ENCODE results near the gene STON1.
A peak's percentile ranks its signal among the peaks of the same experiment; 100 is the strongest.
"Not testable (repeated sequence)": the region's sequence is repeated elsewhere in the genome, so short reads cannot be mapped to it uniquely, and the experiment has no call there.

STON1 gene

DNA sequence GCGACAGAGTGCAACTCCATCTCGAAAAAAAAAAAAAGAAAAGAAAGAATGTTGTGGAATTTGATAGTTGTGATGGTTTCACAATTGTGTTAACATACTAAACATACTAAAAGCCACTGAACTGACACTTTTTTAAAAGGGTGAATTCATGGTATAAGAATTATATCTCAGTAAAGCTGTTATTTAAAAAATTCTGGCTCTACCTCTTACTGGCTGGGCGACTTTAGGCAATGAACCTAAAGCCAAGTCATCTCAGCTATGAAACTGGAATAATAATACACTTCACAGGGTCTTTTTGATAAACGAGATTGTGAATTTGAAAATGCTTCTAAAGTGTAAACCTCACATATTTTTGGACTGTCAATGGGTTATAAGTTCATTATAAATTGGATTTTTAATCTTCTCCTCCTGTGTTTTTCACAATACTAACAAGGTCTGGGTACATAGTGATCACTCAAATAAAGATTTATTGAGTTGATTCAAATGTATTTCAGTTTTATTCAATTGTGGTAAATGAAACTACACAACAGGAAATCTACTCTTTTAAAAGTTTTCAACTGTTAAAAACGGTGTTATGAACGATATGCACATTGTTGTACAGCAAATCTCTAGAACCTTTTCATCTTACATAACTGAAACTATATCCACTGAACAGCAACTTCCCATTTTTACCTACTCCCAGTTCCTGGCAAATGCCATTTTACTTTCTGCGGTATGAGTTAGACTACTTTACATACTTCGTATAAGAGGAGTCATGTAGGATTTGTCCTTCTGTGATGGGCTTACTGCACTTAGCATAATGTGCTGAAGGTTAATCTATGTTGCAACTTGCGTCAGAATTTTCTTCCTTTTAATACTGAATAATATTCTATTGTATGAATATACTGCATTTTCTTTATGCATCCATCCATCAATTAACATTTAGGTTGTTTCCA lies 44.7 kb downstream of the STON1 start:
- no peak for DNase-seq (ENCODE audit: low spot score)

DNA sequence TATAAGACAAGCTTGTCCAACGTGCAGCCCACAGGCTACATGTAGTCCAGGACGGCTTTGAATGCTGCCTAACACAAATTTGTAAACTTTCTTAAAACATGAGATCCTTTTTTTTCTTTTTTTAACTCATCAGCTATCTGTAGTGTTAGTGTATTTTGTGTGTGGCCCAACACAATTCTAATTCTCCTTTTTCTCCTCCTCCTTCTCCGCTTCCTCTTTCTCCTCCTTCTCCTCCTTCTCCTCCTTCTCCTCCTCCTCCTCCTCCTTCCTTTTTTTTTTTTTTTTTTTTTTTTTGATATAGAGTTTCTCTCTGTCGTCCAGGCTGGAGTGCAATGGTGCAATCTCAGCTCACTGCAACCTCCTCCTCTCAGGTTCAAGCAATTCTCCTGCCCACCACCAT lies 48.4 kb downstream of the STON1 start:
- DNase-seq (ENCODE audit: low spot score) = no peak

DNA sequence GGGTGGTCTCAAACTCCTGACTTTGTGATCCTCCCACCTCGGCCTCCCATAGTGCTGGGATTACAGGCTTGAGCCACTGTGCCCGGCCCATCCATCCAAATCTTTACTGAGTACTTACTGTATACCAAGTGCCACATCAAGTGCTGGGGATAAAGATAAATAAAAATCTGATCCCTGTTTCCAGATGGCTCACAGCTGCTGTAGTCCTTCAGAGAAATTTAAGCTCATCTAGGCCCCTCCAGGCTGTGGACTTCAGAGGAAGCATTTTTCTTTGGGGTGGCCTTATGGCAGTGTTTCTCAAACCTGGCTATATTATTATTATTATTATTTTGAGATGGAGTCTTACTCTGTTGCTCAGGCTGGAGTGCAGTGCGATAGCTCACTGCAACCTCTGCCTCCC lies 54.0 kb downstream of the STON1 start:
- no peak for DNase-seq (ENCODE audit: low spot score)

- no peak for DNase-seq (ENCODE audit: low spot score)
Observed at GRCh38 chr2:48584551-48584950, 54.6 kb downstream of the STON1 start.

GRCh38 chr2:48586433-48586832 lies 56.5 kb downstream of the STON1 start:
- no peak for DNase-seq (ENCODE audit: low spot score)

DNA sequence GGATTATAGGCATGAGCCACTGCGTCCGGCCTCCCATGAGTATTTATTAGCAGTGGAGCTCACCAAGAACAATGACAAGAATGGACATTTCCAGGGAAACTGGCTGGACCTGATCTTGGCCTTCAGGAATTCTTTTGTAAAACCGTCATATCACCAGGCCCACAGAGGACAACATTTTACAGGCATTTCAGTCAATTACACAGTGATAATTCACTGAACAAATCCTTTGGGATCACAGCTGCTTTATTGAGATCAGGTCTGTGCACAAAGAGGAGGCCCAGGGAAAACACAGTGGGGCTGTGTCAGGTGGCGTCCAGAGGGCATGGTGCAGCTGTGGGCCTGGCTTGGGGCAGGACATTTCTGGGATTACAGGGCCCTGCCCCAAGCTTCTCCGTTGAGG lies 57.6 kb downstream of the STON1 start:
- no peak for DNase-seq (ENCODE audit: low spot score)

DNA sequence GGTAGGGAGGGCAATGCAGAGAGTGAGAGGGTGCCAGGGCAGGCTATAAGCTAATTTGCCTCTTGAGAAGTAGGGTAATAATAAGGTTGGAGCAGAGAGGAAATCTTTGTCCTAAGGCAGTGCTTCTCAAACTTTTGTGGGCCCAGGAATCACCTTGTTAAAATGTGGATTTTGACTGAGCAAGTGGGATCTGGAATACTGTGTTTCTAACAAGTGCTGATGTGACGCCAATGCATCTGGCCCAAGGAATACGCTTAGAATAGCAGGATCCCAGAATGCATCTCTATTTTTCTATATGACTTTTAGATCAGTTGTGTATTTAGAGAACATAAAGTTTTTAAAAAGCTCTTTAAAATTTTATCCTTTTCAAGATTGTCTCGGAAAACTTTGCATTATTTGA lies 58.0 kb downstream of the STON1 start:
- no peak for DNase-seq (ENCODE audit: low spot score)

DNA sequence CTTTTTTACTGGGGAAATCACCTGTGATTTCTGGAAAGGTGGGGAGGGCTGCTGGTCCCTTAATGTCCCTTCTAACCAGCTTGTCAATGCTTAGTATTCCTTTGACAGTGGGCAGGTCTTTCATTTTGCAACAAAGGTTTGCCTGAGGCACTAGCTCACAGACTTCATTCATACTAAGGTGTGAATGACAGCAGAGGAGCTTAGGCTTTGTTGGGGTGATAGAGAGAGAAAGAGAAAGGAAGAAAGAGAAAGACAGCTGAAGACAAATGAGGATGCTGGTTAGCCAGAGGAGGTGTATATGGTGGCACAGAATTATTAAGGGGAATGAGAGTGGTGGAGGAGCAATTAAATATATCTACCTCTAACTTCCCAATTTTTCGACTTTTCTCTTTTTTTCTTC lies 58.8 kb downstream of the STON1 start:
- no peak for DNase-seq (ENCODE audit: low spot score)

DNA sequence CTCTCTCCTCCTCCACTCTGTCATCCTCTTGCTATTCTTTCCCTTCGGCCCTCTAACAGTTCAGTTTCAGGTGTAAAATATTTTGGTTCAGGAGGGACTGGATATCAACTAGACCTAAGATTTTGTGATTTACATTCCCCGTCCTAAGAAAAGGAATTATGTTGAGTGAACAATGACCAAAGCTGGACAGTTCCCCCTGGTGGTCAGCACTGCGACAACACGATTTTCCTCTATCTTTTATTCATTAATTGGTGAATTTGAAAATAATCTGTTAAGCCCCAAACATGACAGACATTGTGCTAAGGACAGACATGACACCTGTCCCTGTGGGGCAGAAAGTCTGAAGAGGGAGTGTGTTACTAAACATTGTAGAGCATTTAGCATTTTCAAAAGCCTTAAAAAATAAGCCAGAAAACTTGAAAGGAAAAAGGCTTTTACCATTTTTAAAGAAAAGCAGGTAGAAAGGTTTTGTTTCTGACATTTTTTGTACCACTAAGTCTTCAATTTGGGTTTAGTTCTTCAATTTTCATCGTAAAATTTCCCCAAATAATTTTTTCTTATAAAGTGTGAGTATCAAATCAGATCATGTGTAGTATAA lies 59.3 kb downstream of the STON1 start:
- peak; percentile 56 for DNase-seq (ENCODE audit: low spot score)

DNA sequence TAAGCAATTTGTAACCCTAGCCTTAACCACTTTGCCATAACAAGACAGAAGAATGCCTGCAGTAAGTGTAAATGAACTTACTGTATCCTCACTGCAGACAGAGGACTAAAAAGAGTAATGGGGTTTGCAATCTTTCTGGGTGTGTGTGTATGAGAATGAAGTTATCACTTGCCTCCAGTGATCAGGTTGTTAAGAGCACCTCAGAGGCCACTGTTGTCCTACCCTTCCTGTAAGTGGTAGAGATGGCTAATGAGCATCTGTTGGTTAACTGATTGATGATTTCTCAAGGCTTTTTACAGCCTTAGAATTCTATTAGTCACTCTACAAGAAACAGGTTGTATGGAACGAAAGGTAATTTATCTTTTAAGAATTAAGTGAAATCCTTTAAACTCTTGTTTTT lies 60.1 kb downstream of the STON1 start:
- DNase-seq (ENCODE audit: low spot score) = no peak

- no peak for DNase-seq (ENCODE audit: low spot score)
Observed at GRCh38 chr2:48592067-48592466, 62.1 kb downstream of the STON1 start.

- not testable (repeated sequence) for DNase-seq (ENCODE audit: low spot score)
Observed at GRCh38 chr2:48596751-48597150, 66.8 kb downstream of the STON1 start.

- DNase-seq (ENCODE audit: low spot score) = peak; percentile 30
Observed at GRCh38 chr2:48597492-48597891, 67.5 kb downstream of the STON1 start.

DNA sequence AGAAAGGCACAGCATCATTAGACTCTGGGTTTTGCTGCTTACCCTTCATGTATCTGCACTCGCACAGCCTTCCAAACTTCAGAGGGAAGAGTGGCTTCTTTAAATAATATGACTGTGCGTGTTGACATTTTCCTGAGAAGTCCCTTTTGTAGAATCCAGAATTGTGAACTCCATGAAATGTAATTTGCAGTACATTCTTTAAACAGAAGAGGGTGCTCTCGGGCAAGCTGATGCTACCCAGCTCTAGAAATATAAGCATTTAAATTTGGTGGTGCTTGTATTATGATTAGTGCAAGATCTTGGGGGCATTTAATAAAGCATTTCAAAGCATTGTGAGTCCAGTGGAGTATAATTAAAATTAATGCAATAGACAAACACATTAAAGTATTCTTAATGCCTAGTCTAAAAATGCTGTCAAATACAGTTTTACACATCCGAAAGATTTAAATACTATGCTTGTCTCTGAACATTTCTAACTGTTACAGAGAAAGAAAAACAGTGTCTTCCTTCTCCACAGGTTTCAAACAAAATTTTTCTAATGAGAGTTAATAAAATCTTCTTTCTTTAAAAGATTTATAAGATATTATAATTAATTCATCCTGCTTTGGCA lies 70.4 kb downstream of the STON1 start:
- peak; percentile 39 for DNase-seq (ENCODE audit: low spot score)

DNA sequence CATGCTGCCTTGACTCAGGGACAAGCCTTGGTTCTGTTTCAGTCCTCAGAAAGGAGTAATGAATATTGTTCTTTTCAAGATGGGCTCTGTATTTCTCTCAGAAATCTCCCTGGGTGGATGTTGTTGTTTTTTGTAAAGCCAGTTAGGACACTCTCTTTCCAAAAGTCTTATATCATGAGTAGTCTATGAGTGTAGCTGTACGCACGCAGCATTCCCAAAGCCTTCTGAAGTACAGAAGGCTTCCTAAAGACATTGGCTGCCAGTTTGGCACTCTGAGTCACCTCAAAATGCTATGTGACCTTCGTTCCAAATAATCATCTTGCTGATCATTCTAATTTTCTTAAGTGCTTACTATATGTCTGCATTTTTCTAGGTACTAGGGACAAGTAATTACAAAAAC lies 71.0 kb downstream of the STON1 start:
- no peak for DNase-seq (ENCODE audit: low spot score)

- DNase-seq (ENCODE audit: low spot score) = peak; percentile 29
Observed at GRCh38 chr2:48601349-48601748, 71.4 kb downstream of the STON1 start.

GRCh38 chr2:48605482-48606175 lies 75.7 kb downstream of the STON1 start:
- DNase-seq (ENCODE audit: low spot score) = no peak

DNA sequence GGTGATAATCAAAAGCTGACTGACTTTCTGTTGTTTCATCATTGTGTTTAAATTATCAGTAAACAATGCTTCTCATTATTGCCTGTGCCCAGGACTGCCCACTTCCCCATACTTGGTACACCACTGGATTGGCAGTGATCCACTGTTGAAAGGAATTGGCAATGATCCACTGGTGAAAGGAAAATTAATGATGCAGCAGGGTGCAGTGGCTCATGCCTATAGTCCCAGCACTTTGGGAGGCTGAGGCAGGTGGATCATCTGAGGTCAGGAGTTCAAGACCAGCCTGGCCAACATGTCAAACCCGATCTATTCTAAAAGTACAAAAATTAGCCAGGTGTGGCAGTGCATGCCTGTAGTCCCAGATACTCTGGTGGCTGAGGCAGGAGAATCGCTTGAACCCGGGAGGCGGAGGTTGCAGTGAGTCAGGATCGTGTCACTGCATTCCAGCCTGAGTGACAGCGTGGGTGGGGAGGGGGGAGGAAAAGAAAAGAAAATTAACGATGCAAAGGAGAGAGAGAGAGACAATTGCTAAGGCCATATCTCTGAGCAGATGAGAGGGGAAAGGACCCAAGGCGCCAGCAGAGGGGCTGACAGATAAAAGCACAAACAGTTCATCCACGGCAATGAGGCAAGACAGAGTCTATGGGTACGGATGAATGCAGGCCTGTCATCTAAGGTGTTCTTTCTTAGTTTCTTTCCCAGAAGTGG lies 77.5 kb downstream of the STON1 start:
- DNase-seq (ENCODE audit: low spot score) = no peak

- DNase-seq (ENCODE audit: low spot score) = no peak
Observed at GRCh38 chr2:48613211-48613610, 83.3 kb downstream of the STON1 start.

- not testable (repeated sequence) for DNase-seq (ENCODE audit: low spot score)
Observed at GRCh38 chr2:48614581-48614980, 84.6 kb downstream of the STON1 start.

DNA sequence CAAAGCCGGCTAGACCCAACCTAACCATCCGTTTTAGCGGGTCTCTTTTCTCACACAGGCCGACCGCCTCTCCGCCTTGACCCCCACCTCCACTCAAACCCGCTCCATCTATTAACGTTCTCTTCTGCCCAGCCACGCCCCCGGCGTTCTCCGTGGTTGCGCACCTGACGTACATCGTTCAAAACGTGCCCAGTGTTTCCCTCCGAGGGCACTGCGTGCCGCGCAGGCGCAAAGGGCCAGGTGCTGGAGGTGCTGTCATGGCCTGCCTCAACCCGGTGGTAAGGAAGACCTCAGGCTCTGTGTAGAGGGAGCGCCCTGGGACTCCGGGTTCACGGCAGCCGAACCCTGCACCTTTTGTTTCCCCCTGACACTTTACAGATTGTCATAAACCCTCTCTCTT lies 87.7 kb downstream of the STON1 start, which contains the start of gene GTF2A1L:
TSS of gene GTF2A1L (plus strand) at position 239 of the 400 bp plus-strand sequence. CDS start at position 258, 19 bp downstream.
- DNase-seq (ENCODE audit: low spot score) = no peak

DNA sequence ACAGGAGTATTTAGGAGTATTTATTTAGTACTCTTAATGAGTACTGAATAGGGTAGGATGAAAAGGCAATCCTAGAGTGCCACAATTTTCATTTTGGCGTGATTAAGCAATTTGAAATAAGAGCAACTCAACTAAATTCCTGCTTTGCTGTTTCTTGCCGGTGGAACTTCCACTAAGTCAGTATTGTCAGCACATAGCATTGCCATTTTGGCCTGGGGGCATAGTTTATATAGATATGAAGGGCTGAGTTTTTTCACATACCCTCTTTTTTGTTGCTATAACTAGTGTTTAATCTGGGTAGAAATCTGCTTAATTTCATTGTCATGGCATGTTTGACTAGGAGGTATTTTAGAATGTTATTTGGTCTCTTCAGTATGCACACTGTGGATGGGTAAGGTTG lies 89.6 kb downstream of the STON1 start:
- no peak for DNase-seq (ENCODE audit: low spot score)

Data from D341Med (cell line).